Nephron progenitor cell (in vitro differentiated cells): Measurements from ENCODE around the gene ERBB2.

ENCODE experiments used
- DNase-seq: peaks from one replicate; pipeline ENCODE4 v3.0.0; 2021
- H3K27ac Mint-ChIP-seq: 2 replicates; pipeline ENCODE4 v1.8.0; 2021; ENCODE audit warnings: mild to moderate bottlenecking, moderate library complexity, mixed read lengths
- H3K27me3 Mint-ChIP-seq: 2 replicates; pipeline ENCODE4 v1.8.0; 2021; ENCODE audit warnings: mild to moderate bottlenecking, low read depth, mixed read lengths; ENCODE audit not compliant: poor library complexity
- H3K36me3 Mint-ChIP-seq: 2 replicates; pipeline ENCODE4 v1.8.0; 2021; ENCODE audit warnings: low read depth, mixed read lengths
- H3K4me1 Mint-ChIP-seq: 2 replicates; pipeline ENCODE4 v1.8.0; 2021; ENCODE audit warnings: mixed read lengths
- H3K4me3 Mint-ChIP-seq: 2 replicates; pipeline ENCODE4 v1.8.0; 2021; ENCODE audit warnings: mild to moderate bottlenecking, moderate library complexity, mixed read lengths
- H3K9me3 Mint-ChIP-seq: 2 replicates; pipeline ENCODE4 v1.8.0; 2021; ENCODE audit warnings: mild to moderate bottlenecking, moderate library complexity, mixed read lengths
- TF ChIP-seq, protein P1 (sequence below): fragments of 200-600 bp; sonication (generic); IDR thresholded peaks from 2 replicates; pipeline ENCODE4 v1.5.0; 2021; ENCODE audit warnings: antibody characterized with exemption

ERBB2 gene

GRCh38 chr17:39699818-39700147, at the start of gene ERBB2:
ERBB2 (plus strand) TSS chr17:39700064; CDS start chr17:39700239, 175 bp downstream.
- TF ChIP-seq, protein P1, sequence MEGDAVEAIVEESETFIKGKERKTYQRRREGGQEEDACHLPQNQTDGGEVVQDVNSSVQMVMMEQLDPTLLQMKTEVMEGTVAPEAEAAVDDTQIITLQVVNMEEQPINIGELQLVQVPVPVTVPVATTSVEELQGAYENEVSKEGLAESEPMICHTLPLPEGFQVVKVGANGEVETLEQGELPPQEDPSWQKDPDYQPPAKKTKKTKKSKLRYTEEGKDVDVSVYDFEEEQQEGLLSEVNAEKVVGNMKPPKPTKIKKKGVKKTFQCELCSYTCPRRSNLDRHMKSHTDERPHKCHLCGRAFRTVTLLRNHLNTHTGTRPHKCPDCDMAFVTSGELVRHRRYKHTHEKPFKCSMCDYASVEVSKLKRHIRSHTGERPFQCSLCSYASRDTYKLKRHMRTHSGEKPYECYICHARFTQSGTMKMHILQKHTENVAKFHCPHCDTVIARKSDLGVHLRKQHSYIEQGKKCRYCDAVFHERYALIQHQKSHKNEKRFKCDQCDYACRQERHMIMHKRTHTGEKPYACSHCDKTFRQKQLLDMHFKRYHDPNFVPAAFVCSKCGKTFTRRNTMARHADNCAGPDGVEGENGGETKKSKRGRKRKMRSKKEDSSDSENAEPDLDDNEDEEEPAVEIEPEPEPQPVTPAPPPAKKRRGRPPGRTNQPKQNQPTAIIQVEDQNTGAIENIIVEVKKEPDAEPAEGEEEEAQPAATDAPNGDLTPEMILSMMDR = no peak
- no peak within 1 kb of the TSS for H3K27ac Mint-ChIP-seq
- H3K27me3 Mint-ChIP-seq = peaks cover 24% of the 10 kb centered on the region
- H3K36me3 Mint-ChIP-seq = no peaks in the 10 kb centered on the region
- H3K9me3 Mint-ChIP-seq = no peaks in the 10 kb centered on the region
- peak; percentile 66 for DNase-seq
- peaks cover 72% of the 10 kb centered on the region for H3K4me1 Mint-ChIP-seq
- H3K4me3 Mint-ChIP-seq = peak within 1 kb of the TSS; percentile 96

GRCh38 chr17:39650121-39650579, 49.7 kb upstream of the ERBB2 start:
- Mint-ChIP-seq H3K9me3 (no peaks in the 10 kb centered on the region), H3K27ac (peak overlapping the region; percentile 95), H3K4me3 (peak overlapping the region; percentile 21), H3K27me3 (peaks cover 7% of the 10 kb centered on the region), H3K36me3 (peaks cover 4% of the 10 kb centered on the region), H3K4me1 (peaks cover 69% of the 10 kb centered on the region)
- TF ChIP-seq, protein P1 = no peak
- DNase-seq = no peak

- Mint-ChIP-seq H3K4me3 (peak overlapping the region; percentile 59), H3K27ac (peak overlapping the region; percentile 96), H3K9me3 (no peaks in the 10 kb centered on the region), H3K27me3 (peaks cover 7% of the 10 kb centered on the region), H3K36me3 (peaks cover 8% of the 10 kb centered on the region), H3K4me1 (peaks cover 76% of the 10 kb centered on the region)
- DNase-seq = no peak
- TF ChIP-seq, protein P1 = no peak
Measured at GRCh38 chr17:39651923-39652586, 47.8 kb upstream of the ERBB2 start.

DNA sequence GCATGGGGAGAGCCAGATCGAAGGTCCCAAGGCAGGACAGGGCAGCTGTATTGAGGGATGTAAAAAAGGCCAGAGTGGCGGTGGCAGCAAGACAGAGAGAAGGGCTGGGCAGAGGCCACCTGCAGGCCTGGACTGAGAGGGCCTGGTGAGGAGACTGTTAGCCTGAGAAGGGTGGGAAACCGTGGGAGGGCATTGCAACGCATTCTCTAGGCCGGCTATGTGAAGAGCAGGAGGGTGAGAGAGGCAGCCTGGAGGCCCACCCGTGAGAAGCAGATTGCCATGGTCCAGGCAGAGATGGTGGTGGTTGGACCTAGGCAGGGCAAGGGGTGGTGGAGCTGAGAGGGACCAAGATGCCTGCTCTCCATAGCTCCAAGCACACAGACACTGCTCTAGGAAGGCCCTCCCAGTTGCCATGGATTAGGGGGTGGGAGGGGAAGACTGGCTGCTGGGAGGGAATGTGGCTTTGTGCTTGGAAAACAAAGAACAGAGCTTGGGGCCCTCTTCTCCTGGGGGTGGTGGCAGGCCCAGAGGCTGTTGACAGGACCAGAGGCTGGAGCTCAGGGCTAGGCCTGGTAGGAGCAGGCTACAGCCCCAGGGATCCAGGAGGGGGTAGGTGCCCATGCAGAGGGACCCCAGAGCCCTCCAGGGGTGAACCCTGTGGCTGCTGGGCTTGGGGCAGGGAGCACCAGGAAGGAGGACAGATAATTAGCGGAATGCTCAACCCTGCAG, 47.1 kb upstream of the ERBB2 start:
- DNase-seq = no peak
- peaks cover 7% of the 10 kb centered on the region for H3K27me3 Mint-ChIP-seq
- TF ChIP-seq, protein P1 = no peak
- H3K27ac Mint-ChIP-seq = peak overlapping the region; percentile 96
- H3K36me3 Mint-ChIP-seq = peaks cover 8% of the 10 kb centered on the region
- peak overlapping the region; percentile 59 for H3K4me3 Mint-ChIP-seq
- no peaks in the 10 kb centered on the region for H3K9me3 Mint-ChIP-seq
- peaks cover 77% of the 10 kb centered on the region for H3K4me1 Mint-ChIP-seq

DNA sequence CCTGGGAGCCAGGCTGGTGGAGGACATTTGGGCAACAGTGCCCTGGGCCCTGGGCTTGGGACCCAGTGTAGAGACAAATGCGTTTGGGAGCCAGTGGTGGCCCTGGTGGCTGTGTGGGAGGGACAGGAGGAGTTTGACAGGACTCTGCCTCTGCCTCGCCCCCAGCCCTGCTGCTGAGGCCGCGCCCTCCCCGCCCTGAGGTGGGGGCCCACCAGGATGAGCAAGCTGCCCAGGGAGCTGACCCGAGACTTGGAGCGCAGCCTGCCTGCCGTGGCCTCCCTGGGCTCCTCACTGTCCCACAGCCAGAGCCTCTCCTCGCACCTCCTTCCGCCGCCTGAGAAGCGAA, 46.6 kb upstream of the ERBB2 start:
- Mint-ChIP-seq H3K27ac (no peak overlapping the region), H3K4me1 (peaks cover 77% of the 10 kb centered on the region), H3K9me3 (no peaks in the 10 kb centered on the region), H3K4me3 (peak overlapping the region; percentile 65), H3K36me3 (peaks cover 8% of the 10 kb centered on the region), H3K27me3 (peaks cover 7% of the 10 kb centered on the region)
- DNase-seq = no peak
- TF ChIP-seq, protein P1 = no peak
